Medulla oblongata (tissue), 1 donor: ENCODE results near the gene SPTB.
"Not testable (repeated sequence)": the region's sequence is repeated elsewhere in the genome, so short reads cannot be mapped to it uniquely, and the experiment has no call there.

ENCODE experiments used
- DNase-seq: peaks from one replicate; pipeline ENCODE4 v3.0.0-alpha.2; 2015; ENCODE audit errors: extremely low spot score

The SPTB gene

GRCh38 chr14:64821651-64822050, 58.1 kb downstream of the SPTB start:
- no peak for DNase-seq

GRCh38 chr14:64818151-64818550, 61.6 kb downstream of the SPTB start:
- DNase-seq = no peak

GRCh38 chr14:64817631-64818030, 62.1 kb downstream of the SPTB start:
- no peak for DNase-seq

GRCh38 chr14:64816221-64816783, 63.4 kb downstream of the SPTB start:
- no peak for DNase-seq

- no peak for DNase-seq
Measured at GRCh38 chr14:64815257-64815656, 64.5 kb downstream of the SPTB start.

GRCh38 chr14:64812412-64812811, 67.3 kb downstream of the SPTB start:
- no peak for DNase-seq

GRCh38 chr14:64811676-64812075, 68.0 kb downstream of the SPTB start:
- DNase-seq = no peak

GRCh38 chr14:64808449-64808848, 71.3 kb downstream of the SPTB start:
- no peak for DNase-seq

- DNase-seq = no peak
Measured at GRCh38 chr14:64807551-64807950, 72.2 kb downstream of the SPTB start.

- DNase-seq = no peak
Measured at GRCh38 chr14:64806862-64807495, 72.7 kb downstream of the SPTB start.

- no peak for DNase-seq
Measured at GRCh38 chr14:64806202-64806861, 73.4 kb downstream of the SPTB start.

GRCh38 chr14:64805646-64806045, 74.1 kb downstream of the SPTB start:
- DNase-seq = not testable (repeated sequence)

GRCh38 chr14:64804754-64805260, 74.9 kb downstream of the SPTB start:
- no peak for DNase-seq

GRCh38 chr14:64801800-64802199, 77.9 kb downstream of the SPTB start:
- peak; percentile 17 for DNase-seq

GRCh38 chr14:64801046-64801445, 78.7 kb downstream of the SPTB start:
- no peak for DNase-seq

GRCh38 chr14:64800000-64800399, 79.7 kb downstream of the SPTB start:
- DNase-seq = no peak

- DNase-seq = no peak
Measured at GRCh38 chr14:64799555-64799954, 80.2 kb downstream of the SPTB start.

- no peak for DNase-seq
Measured at GRCh38 chr14:64796369-64796768, 83.3 kb downstream of the SPTB start.

GRCh38 chr14:64795921-64796320, 83.8 kb downstream of the SPTB start:
- DNase-seq = no peak

- no peak for DNase-seq
Measured at GRCh38 chr14:64795211-64795610, 84.5 kb downstream of the SPTB start.

GRCh38 chr14:64792871-64793560, 86.7 kb downstream of the SPTB start:
- DNase-seq = no peak

GRCh38 chr14:64792231-64792630, 87.5 kb downstream of the SPTB start:
- no peak for DNase-seq

GRCh38 chr14:64790478-64790877, 89.2 kb downstream of the SPTB start:
- DNase-seq = no peak
